RWPE1 (cell line): Measurements from ENCODE around the gene DOCK9.
A peak's percentile ranks its signal among the peaks of the same experiment; 100 is the strongest.

Experiments
- CTCF ChIA-PET: fragments of 350-600 bp; sonication (Branson Sonifier 250); formaldehyde crosslinking; extraction: SDS; loops from one replicate; lab custom pipeline; 2021; lab: Yijun Ruan, JAX
- POLR2A ChIA-PET: fragments of 400-600 bp; formaldehyde crosslinking; extraction: SDS; loops from one replicate; lab custom pipeline; 2020; ENCODE audit warnings: antibody characterized with exemption; ENCODE audit not compliant: low non-redundant PET; lab: Yijun Ruan, JAX
- DNase-seq: peaks from one replicate; pipeline ENCODE4 v3.0.0; 2012; ENCODE audit warnings: low spot score
- H3K27ac ChIP-seq: fragments of 450-650 bp; 2 replicates; pipeline ENCODE4 v1.5.1; 2017
- TF ChIP-seq, protein P1 (sequence below): fragments of 450-650 bp; conservative IDR thresholded peaks from 2 replicates; pipeline ENCODE4 v1.5.1; 2017; ENCODE audit warnings: low read depth, mild to moderate bottlenecking

The DOCK9 gene

GRCh38 chr13:98866882-98867281 lies 111.0 kb downstream of the DOCK9 start:
- H3K27ac ChIP-seq = no peak overlapping the region
- TF ChIP-seq, protein P1, sequence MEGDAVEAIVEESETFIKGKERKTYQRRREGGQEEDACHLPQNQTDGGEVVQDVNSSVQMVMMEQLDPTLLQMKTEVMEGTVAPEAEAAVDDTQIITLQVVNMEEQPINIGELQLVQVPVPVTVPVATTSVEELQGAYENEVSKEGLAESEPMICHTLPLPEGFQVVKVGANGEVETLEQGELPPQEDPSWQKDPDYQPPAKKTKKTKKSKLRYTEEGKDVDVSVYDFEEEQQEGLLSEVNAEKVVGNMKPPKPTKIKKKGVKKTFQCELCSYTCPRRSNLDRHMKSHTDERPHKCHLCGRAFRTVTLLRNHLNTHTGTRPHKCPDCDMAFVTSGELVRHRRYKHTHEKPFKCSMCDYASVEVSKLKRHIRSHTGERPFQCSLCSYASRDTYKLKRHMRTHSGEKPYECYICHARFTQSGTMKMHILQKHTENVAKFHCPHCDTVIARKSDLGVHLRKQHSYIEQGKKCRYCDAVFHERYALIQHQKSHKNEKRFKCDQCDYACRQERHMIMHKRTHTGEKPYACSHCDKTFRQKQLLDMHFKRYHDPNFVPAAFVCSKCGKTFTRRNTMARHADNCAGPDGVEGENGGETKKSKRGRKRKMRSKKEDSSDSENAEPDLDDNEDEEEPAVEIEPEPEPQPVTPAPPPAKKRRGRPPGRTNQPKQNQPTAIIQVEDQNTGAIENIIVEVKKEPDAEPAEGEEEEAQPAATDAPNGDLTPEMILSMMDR = no peak
- POLR2A ChIA-PET = no interaction called here
- CTCF ChIA-PET = interaction anchor here (1.5 kb wide), 1 partner anchor 167 kb away, joined by 3 read pairs; no protein-coding TSS in a partner anchor
- DNase-seq = no peak

DNA sequence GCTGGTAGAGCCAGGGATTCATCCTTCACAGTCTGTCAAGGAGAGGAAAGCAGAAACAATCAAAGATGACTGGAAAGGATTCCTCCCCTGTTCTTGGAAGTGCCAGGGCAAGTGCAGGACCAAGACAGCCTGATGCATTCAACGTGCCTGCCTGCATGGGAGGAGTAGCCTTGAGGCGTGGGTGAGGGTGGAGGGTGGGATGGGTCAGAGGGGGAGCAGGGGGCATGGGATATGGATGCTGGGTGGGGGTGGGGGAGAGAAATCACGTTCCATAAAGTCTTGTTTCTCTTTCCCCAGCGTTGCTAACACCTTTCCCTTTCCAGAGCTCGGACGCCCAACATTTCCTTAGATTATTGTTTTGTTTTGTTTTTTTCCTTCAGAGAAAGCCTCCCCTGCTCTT lies 117.4 kb downstream of the DOCK9 start:
- TF ChIP-seq, protein P1 = no peak
- ChIA-PET CTCF (no interaction called here), POLR2A (no interaction called here)
- H3K27ac ChIP-seq = no peak overlapping the region
- no peak for DNase-seq

DNA sequence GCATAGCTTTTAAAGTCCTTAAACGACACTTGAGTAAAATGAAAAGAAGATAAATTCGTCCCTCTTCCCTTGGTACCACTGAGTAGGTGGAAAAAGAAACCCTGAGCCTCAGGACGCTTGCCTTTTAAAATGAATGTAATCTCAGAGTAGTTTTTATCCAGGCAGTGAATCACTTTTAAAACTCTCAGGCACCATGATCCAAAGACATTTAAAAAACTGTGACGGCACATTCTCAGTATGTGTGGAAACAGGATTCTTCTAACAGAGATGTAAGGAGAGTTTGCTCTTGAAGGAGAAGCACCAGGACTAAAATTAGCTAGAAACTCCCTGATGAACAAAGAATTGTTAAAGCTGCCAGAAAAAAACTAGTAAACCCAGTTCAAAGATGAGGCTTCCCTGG lies 119.7 kb downstream of the DOCK9 start:
- H3K27ac ChIP-seq = no peak overlapping the region
- TF ChIP-seq, protein P1 = no peak
- POLR2A ChIA-PET = no interaction called here
- DNase-seq = no peak
- CTCF ChIA-PET = no interaction called here

DNA sequence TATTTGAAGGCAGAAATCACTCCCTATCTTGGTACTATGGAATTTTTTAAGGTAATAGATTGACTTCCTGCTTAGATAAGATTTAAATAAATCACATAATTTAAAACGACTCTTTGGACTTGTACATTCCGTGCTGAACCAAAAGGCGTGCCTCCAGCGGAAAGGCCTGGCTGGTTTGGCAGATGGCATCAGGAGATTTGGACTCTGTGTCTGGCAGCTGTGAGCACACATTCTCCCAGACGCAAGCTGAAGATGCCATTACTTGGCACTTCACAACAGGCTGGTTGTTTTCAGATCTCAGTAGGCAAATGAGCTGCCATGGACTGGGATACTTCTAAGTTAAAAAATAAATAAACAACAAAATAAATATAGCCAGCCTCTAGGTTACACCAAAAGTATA lies 120.9 kb downstream of the DOCK9 start:
- TF ChIP-seq, protein P1 = no peak
- CTCF ChIA-PET = no interaction called here
- H3K27ac ChIP-seq = peak overlapping the region; percentile 16; the same call in 1 of the 2 replicates
- DNase-seq = no peak
- POLR2A ChIA-PET = no interaction called here

- no peak overlapping the region for H3K27ac ChIP-seq
- ChIA-PET POLR2A (no interaction called here), CTCF (no interaction called here)
- TF ChIP-seq, protein P1 = no peak
- no peak for DNase-seq
Measured at GRCh38 chr13:98854448-98854847, 123.4 kb downstream of the DOCK9 start.

DNA sequence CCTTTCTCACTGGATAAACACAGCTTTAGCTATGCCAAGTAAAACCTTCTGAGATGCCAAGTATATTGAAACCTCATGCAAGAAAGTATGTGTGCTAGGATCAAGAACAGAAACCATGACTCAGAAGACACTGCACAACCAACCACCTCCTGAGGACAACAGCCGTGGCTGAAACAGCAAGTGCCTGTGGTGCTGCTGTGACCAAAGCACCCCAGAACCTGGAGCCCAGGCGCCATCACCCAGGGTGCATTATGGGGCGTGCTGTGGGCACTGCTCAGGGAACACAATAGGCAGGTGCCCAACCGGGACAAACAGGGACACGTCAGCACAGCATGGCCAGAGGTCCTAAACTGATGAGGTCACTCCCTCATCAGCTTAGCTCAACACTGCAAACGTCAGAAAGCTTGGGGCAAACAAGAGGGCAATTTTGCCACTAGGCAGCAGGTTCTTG lies 124.1 kb downstream of the DOCK9 start:
- DNase-seq = no peak
- no peak overlapping the region for H3K27ac ChIP-seq
- TF ChIP-seq, protein P1 = no peak

More for the DNA sequence above, 124.1 kb downstream of the DOCK9 start:
- POLR2A ChIA-PET = no interaction called here
- CTCF ChIA-PET = no interaction called here
